Mesothelial cell of epicardium (in vitro differentiated cells): ENCODE results near the gene FGF2. TPM values are rescaled to one million over a fixed set of nuclear protein-coding genes. Genes with fewer than 3 reads are reported as not detected.
A peak's percentile ranks its signal among the peaks of the same experiment; 100 is the strongest.

ENCODE experiments used
- DNase-seq, 2 experiments: peaks; one replicate each; pipeline ENCODE4 v3.0.0; 2021; ENCODE audit warnings: low spot score in 2 of 2; ENCODE audit not compliant: unreplicated experiment in 2 of 2
- H3K27ac Mint-ChIP-seq: 2 replicates; pipeline ENCODE4 v1.8.0; 2021; ENCODE audit warnings: mixed read lengths
- H3K27me3 Mint-ChIP-seq: 2 replicates; pipeline ENCODE4 v1.8.0; 2021; ENCODE audit warnings: low read depth, mixed read lengths
- H3K36me3 Mint-ChIP-seq: 2 replicates; pipeline ENCODE4 v1.8.0; 2021; ENCODE audit warnings: mixed read lengths
- H3K4me1 Mint-ChIP-seq: 2 replicates; pipeline ENCODE4 v1.8.0; 2021; ENCODE audit warnings: mixed read lengths
- H3K4me3 Mint-ChIP-seq: 2 replicates; pipeline ENCODE4 v1.8.0; 2021; ENCODE audit warnings: mild to moderate bottlenecking, moderate library complexity, mixed read lengths
- H3K9me3 Mint-ChIP-seq: 2 replicates; pipeline ENCODE4 v1.8.0; 2021; ENCODE audit warnings: mixed read lengths
- CTCF ChIP-seq: fragments of 200-600 bp; sonication (generic); IDR thresholded peaks from one replicate; pipeline ENCODE4 v1.5.0; 2021; ENCODE audit warnings: antibody characterized with exemption; ENCODE audit not compliant: unreplicated experiment
- total RNA-seq: library from RNA; stranded (reverse); gene quantifications from 3 replicates; pipeline ENCODE4 v1.2.1, GENCODE V29; 2021

The FGF2 gene
- total RNA-seq, 1 donor from 2014 or later, result 11.3 TPM

GRCh38 chr4:122898370-122899150 lies 71.9 kb downstream of the FGF2 start:
- DNase-seq, result no peak
- H3K4me1 Mint-ChIP-seq, result no peaks in the 10 kb centered on the region
- H3K9me3 Mint-ChIP-seq, result no peaks in the 10 kb centered on the region
- H3K4me3 Mint-ChIP-seq, result no peak overlapping the region
- H3K27ac Mint-ChIP-seq, result no peak overlapping the region
- no peaks in the 10 kb centered on the region for H3K27me3 Mint-ChIP-seq
- H3K36me3 Mint-ChIP-seq, result peaks cover 9% of the 10 kb centered on the region
- TF ChIP-seq CTCF, result no peak

- Mint-ChIP-seq H3K4me1 (no peaks in the 10 kb centered on the region), H3K27me3 (no peaks in the 10 kb centered on the region), H3K9me3 (no peaks in the 10 kb centered on the region), H3K27ac (no peak overlapping the region), H3K4me3 (no peak overlapping the region), H3K36me3 (peaks cover 7% of the 10 kb centered on the region)
- TF ChIP-seq CTCF, result no peak
- DNase-seq, result no peak
Observed at GRCh38 chr4:122899682-122900081, 73.1 kb downstream of the FGF2 start.

- Mint-ChIP-seq H3K36me3 (peaks cover 11% of the 10 kb centered on the region), H3K27ac (no peak overlapping the region), H3K9me3 (no peaks in the 10 kb centered on the region), H3K27me3 (no peaks in the 10 kb centered on the region), H3K4me1 (no peaks in the 10 kb centered on the region), H3K4me3 (no peak overlapping the region)
- DNase-seq, result no peak
- TF ChIP-seq CTCF, result no peak
Observed at GRCh38 chr4:122900314-122900713, 73.7 kb downstream of the FGF2 start.

- no peak for DNase-seq
- no peak overlapping the region for H3K4me3 Mint-ChIP-seq
- no peak for TF ChIP-seq CTCF
- H3K4me1 Mint-ChIP-seq, result no peaks in the 10 kb centered on the region
- no peak overlapping the region for H3K27ac Mint-ChIP-seq
- H3K36me3 Mint-ChIP-seq, result peaks cover 13% of the 10 kb centered on the region
- H3K27me3 Mint-ChIP-seq, result no peaks in the 10 kb centered on the region
- H3K9me3 Mint-ChIP-seq, result no peaks in the 10 kb centered on the region
Observed at GRCh38 chr4:122901247-122902010, 74.8 kb downstream of the FGF2 start.

- no peaks in the 10 kb centered on the region for H3K27me3 Mint-ChIP-seq
- H3K36me3 Mint-ChIP-seq, result peaks cover 10% of the 10 kb centered on the region
- TF ChIP-seq CTCF, result no peak
- no peaks in the 10 kb centered on the region for H3K4me1 Mint-ChIP-seq
- H3K27ac Mint-ChIP-seq, result peak overlapping the region; percentile 59
- no peaks in the 10 kb centered on the region for H3K9me3 Mint-ChIP-seq
- no peak for DNase-seq
- no peak overlapping the region for H3K4me3 Mint-ChIP-seq
Observed at GRCh38 chr4:122903766-122904288, 77.2 kb downstream of the FGF2 start.
